ENCODE data around the gene FRMD6. TPM values are rescaled to one million over a fixed set of nuclear protein-coding genes. Genes with fewer than 3 reads are reported as not detected.

FRMD6 gene
- total and polyA plus RNA-seq, 10 of the 15 experiments (the other 5 are each of a cell fraction or from before 2014, with no cell fraction given): 0.86 to 7.8 (median 3.3) TPM

- Histone ChIP-seq H3K4me1 (ENCODE audit: control insufficient read depth, insufficient read depth, low read length) (no peaks in the 10 kb centered on the region), H3K27me3 (replicated peaks in 1 of 2; ENCODE audit: control insufficient read depth in 2 of 2, insufficient read depth in 2 of 2, low read length in 1 of 2) (no peaks in the 10 kb centered on the region), H3K9me3 (replicated peaks; ENCODE audit: control insufficient read depth, insufficient read depth, low read length) (no peaks in the 10 kb centered on the region; the same call in 2 of the 3 replicates), H3K4me3 (no peak overlapping the region), H3K9ac (ENCODE audit: control insufficient read depth, insufficient read depth, low read length) (no peak overlapping the region), H4K20me1 (ENCODE audit: control insufficient read depth, insufficient read depth) (no peaks in the 10 kb centered on the region), H2AFZ (ENCODE audit: control insufficient read depth, low read depth, low read length) (no peak overlapping the region), H3K79me2 (ENCODE audit: control insufficient read depth, insufficient read depth, low read length) (no peaks in the 10 kb centered on the region), H3K4me2 (ENCODE audit: control insufficient read depth, insufficient read depth) (no peak overlapping the region), H3K27ac (ENCODE audit: control insufficient read depth, insufficient read depth) (no peak overlapping the region), H3K36me3 (ENCODE audit: control insufficient read depth in 2 of 2, insufficient read depth in 2 of 2, low read length in 1 of 2) (no peaks in the 10 kb centered on the region)
- FAIRE-seq (no peak), ATAC-seq (no peak), DNase-seq (ENCODE audit: low read depth, low spot score) (no peak)
- in situ Hi-C loops (cut with MboI): no loop called here
- CTCF ChIA-PET: interaction anchor here (1.0 kb wide), 1 partner anchor 19 kb away, joined by 3 read pairs; no protein-coding TSS in a partner anchor
- RAD21 ChIA-PET (ENCODE audit: unreplicated experiment): no interaction called here
- BruUV-seq (replicated peaks): no TSS peak
- WGBS (ENCODE audit: insufficient coverage, insufficient replicate concordance, low lambda C conversion rate, missing lambda C conversion rate): 69% methylated on average over 3 of the region's 3 CpGs
- intact Hi-C loops (cut with micrococcal nuclease; ENCODE audit: unreplicated experiment): no loop called here
- SMC1A ChIA-PET (ENCODE audit: uncharacterized antibody, unreplicated experiment): interaction anchor here (1.0 to 1.1 kb wide), 2 partner anchors 12 to 261 kb away, joined by 3 read pairs; no protein-coding TSS in a partner anchor
- POLR2A ChIA-PET: no interaction called here
- TF ChIP-seq ZNF274 (IDR thresholded peaks at IDR 0.05; ENCODE audit: insufficient read depth, insufficient read length) (no peak), TCF12 (IDR thresholded peaks at IDR 0.05; ENCODE audit: low read depth, low read length) (no peak), HSF1 (IDR thresholded peaks at IDR 0.05; ENCODE audit: low read depth, low read length) (no peak), EP300 (IDR thresholded peaks at IDR 0.05; ENCODE audit: borderline replicate concordance in 1 of 2, control insufficient read depth in 1 of 2, low read depth in 2 of 2, low read length in 2 of 2) (no peak), FOXK2 (IDR thresholded peaks at IDR 0.05) (no peak), DPF2 (IDR thresholded peaks at IDR 0.05) (no peak), SMARCA5 (IDR thresholded peaks at IDR 0.05) (no peak), SP1 (IDR thresholded peaks at IDR 0.05; ENCODE audit: low read depth, low read length) (no peak), ZNF24 (IDR thresholded peaks at IDR 0.05) (no peak), SMAD1 (IDR thresholded peaks at IDR 0.05; ENCODE audit: low read depth, partially characterized antibody) (no peak), PAX8 (IDR thresholded peaks at IDR 0.05) (no peak), RB1 (IDR thresholded peaks at IDR 0.05; ENCODE audit: borderline replicate concordance) (no peak), EGR1 (IDR thresholded peaks at IDR 0.05; ENCODE audit: borderline replicate concordance in 1 of 2, low read depth in 2 of 2, low read length in 2 of 2) (no peak), SRF (IDR thresholded peaks at IDR 0.05; ENCODE audit: low read depth in 2 of 2, low read length in 2 of 2) (no peak), ESRRA (IDR thresholded peaks at IDR 0.05; ENCODE audit: low read length) (no peak), ZBTB33 (IDR thresholded peaks at IDR 0.05) (no peak)
These were observed 66.1 kb downstream of the FRMD6 start for GRCh38 chr14:51717766-51718165.
